ENCODE data around the gene KRTAP23-1. TPM values are rescaled to one million over a fixed set of nuclear protein-coding genes. Genes with fewer than 3 reads are reported as not detected.

The KRTAP23-1 gene
- total RNA-seq, 2 donors from 2014 or later: not detected

- no peak for DNase-seq
- Histone ChIP-seq H3K27ac (no peak overlapping the region), H3K27me3 (no peaks in the 10 kb centered on the region), H3K4me3 (no peak overlapping the region), H3K4me1 (no peaks in the 10 kb centered on the region), H3K9me3 (no peaks in the 10 kb centered on the region), H3K36me3 (replicated peaks in 1 of 2; ENCODE audit: insufficient read depth in 1 of 2, low read depth in 2 of 2) (no peaks in the 10 kb centered on the region)
- intact Hi-C loops (cut with DNase I): no loop called here
- ATAC-seq: no peak
- TF ChIP-seq CTCF (IDR thresholded peaks at IDR 0.05) (no peak), POLR2A (IDR thresholded peaks at IDR 0.05) (no peak)
Measured at GRCh38 chr21:30326390-30326789, 22.0 kb downstream of the KRTAP23-1 start.

GRCh38 chr21:30320215-30320614 is 28.2 kb downstream of the KRTAP23-1 start, which contains the start of gene KRTAP26-1:
KRTAP26-1 (minus strand) TSS chr21:30320315; CDS start chr21:30320035, 280 bp downstream.
- no peaks in the 10 kb centered on the region for H3K9me3 ChIP-seq
- DNase-seq (no peak), ATAC-seq (no peak)
- H3K27me3 ChIP-seq: no peaks in the 10 kb centered on the region
- TF ChIP-seq POLR2A (IDR thresholded peaks at IDR 0.05): no peak
- TF ChIP-seq CTCF (IDR thresholded peaks at IDR 0.05): no peak
- H3K27ac ChIP-seq: no peak within 1 kb of the TSS
- no peaks in the 10 kb centered on the region for H3K36me3 ChIP-seq (replicated peaks in 1 of 2; ENCODE audit: insufficient read depth in 1 of 2, low read depth in 2 of 2)
- 91% methylated on average over 2 of the region's 2 CpGs for WGBS, 2 donors
- H3K4me3 ChIP-seq: no peak within 1 kb of the TSS
- intact Hi-C loops (cut with DNase I): no loop called here
- no peaks in the 10 kb centered on the region for H3K4me1 ChIP-seq

GRCh38 chr21:30315701-30316100 is 32.7 kb downstream of the KRTAP23-1 start:
- ATAC-seq (no peak), DNase-seq (no peak)
- Histone ChIP-seq H3K36me3 (replicated peaks in 1 of 2; ENCODE audit: insufficient read depth in 1 of 2, low read depth in 2 of 2) (no peaks in the 10 kb centered on the region), H3K4me3 (no peak overlapping the region), H3K9me3 (no peaks in the 10 kb centered on the region), H3K4me1 (no peaks in the 10 kb centered on the region), H3K27me3 (no peaks in the 10 kb centered on the region), H3K27ac (no peak overlapping the region)
- intact Hi-C loops (cut with DNase I): no loop called here
- WGBS, 2 donors: 80 to 88% methylated on average over 2 of the region's 2 CpGs
- TF ChIP-seq POLR2A (IDR thresholded peaks at IDR 0.05) (no peak), CTCF (IDR thresholded peaks at IDR 0.05) (no peak)

GRCh38 chr21:30306884-30307283 is 41.5 kb downstream of the KRTAP23-1 start:
- Histone ChIP-seq H3K27ac (peak overlapping the region in 1 of 4 donors; percentile 18), H3K36me3 (replicated peaks in 1 of 2; ENCODE audit: insufficient read depth in 1 of 2, low read depth in 2 of 2) (no peaks in the 10 kb centered on the region), H3K4me1 (peaks cover 22% of the 10 kb centered on the region), H3K9me3 (no peaks in the 10 kb centered on the region), H3K27me3 (no peaks in the 10 kb centered on the region), H3K4me3 (no peak overlapping the region)
- DNase-seq: peak; percentile 10 to 45 (median 28)
- TF ChIP-seq POLR2A (IDR thresholded peaks at IDR 0.05) (no peak), CTCF (IDR thresholded peaks at IDR 0.05) (no peak)
- intact Hi-C loops (cut with DNase I): no loop called here
- 14 to 19% methylated on average over 2 of the region's 2 CpGs for WGBS, 2 donors
- peak; percentile 62 for ATAC-seq

- Histone ChIP-seq H3K36me3 (replicated peaks in 1 of 2; ENCODE audit: insufficient read depth in 1 of 2, low read depth in 2 of 2) (no peaks in the 10 kb centered on the region), H3K4me3 (no peak overlapping the region), H3K9me3 (no peaks in the 10 kb centered on the region), H3K27ac (no peak overlapping the region), H3K4me1 (peaks cover 22% of the 10 kb centered on the region), H3K27me3 (no peaks in the 10 kb centered on the region)
- WGBS, 2 donors: 20 to 26% methylated on average over 1 of the region's 1 CpG
- TF ChIP-seq CTCF (IDR thresholded peaks at IDR 0.05): no peak
- no peak for TF ChIP-seq POLR2A (IDR thresholded peaks at IDR 0.05)
- ATAC-seq (no peak), DNase-seq (no peak)
- intact Hi-C loops (cut with DNase I): no loop called here
Measured at GRCh38 chr21:30305136-30305535, 43.3 kb downstream of the KRTAP23-1 start.
